ENCODE results near the gene FGF14. TPM values are rescaled to one million over a fixed set of nuclear protein-coding genes. Genes with fewer than 3 reads are reported as not detected.

FGF14 gene
- total and polyA plus RNA-seq, 2 experiments from 2014 or later = 0.73 TPM; not detected in 1

DNA sequence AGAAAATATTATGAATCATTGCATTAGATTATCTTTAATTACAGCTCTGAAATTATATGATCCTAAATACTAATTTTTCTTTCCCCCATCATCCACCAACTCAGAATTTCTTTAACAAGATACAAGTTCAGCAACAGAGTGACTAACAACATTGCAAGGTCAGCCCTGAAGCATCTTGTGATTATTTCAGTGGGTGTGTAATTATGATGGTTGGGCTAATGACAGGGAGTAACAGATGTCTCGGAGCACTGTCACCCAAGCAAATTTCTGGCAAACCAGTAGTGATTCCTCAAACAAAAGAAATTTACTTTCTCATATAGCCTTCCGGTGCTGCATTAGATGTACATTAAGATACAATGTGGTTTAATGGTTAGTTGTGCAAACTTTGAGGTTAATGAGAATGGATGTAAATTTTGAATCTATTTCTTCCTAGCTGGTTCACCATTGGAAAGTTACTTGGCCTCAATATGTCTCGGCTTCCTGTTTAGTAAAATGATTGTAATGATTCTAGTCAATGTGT is 710.4 kb downstream of the FGF14 start:
- Histone ChIP-seq H3K79me2 (no peaks in the 10 kb centered on the region), H3K27ac (no peak overlapping the region), H3K9me2 (replicated peaks; ENCODE audit: insufficient read depth) (no peaks in the 10 kb centered on the region), H3K4me1 (ENCODE audit: insufficient read depth) (no peaks in the 10 kb centered on the region), H2AFZ (no peak overlapping the region), H4K20me1 (ENCODE audit: insufficient read depth, poor library complexity, severe bottlenecking) (no peaks in the 10 kb centered on the region), H3K4me2 (no peak overlapping the region), H3K4me3 (no peak overlapping the region), H3K27me3 (no peaks in the 10 kb centered on the region), H3K36me3 (replicated peaks; ENCODE audit: insufficient read depth, low read depth) (no peaks in the 10 kb centered on the region), H3K9me3 (ENCODE audit: low read depth) (no peaks in the 10 kb centered on the region)
- DNase-seq (ENCODE audit: low spot score) = no peak
- TF ChIP-seq EZH2phosphoT487 (IDR thresholded peaks at IDR 0.05; ENCODE audit: low read depth, severe bottlenecking, unreplicated experiment) (no peak), CTCF (IDR thresholded peaks at IDR 0.05; ENCODE audit: poor library complexity) (no peak), EZH2 (IDR thresholded peaks at IDR 0.05; ENCODE audit: borderline replicate concordance) (no peak)
- 90% methylated on average over 3 of the region's 3 CpGs for WGBS (ENCODE audit: low lambda C conversion rate, missing lambda C conversion rate)

DNA sequence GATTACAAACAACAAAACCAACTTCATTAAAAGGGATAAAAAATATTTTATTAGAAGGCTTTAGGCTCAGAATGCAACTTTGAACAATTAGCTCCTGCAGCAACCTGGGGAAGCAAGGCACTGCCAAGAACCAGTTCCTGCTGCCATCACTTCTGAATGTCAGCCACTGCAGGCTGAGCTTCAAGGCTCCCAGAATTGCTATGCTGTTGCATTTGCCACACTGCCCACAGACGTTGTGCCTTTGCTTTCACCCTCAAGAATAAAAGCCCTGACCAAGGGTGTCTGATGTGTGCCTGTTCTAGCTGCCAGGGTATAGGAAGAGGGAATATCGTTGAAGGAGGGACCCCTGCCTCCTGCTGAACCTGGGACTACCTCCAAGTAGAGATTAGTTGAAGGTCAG is 711.0 kb downstream of the FGF14 start:
- H3K27me3 ChIP-seq = no peaks in the 10 kb centered on the region
- H4K20me1 ChIP-seq (ENCODE audit: insufficient read depth, poor library complexity, severe bottlenecking) = no peaks in the 10 kb centered on the region
- no peak for DNase-seq (ENCODE audit: low spot score)
- H3K36me3 ChIP-seq (replicated peaks; ENCODE audit: insufficient read depth, low read depth) = no peaks in the 10 kb centered on the region
- H3K9me2 ChIP-seq (replicated peaks; ENCODE audit: insufficient read depth) = no peaks in the 10 kb centered on the region
- no peak overlapping the region for H3K4me2 ChIP-seq
- H3K4me1 ChIP-seq (ENCODE audit: insufficient read depth) = no peaks in the 10 kb centered on the region
- TF ChIP-seq EZH2phosphoT487 (IDR thresholded peaks at IDR 0.05; ENCODE audit: low read depth, severe bottlenecking, unreplicated experiment) = no peak
- TF ChIP-seq CTCF (IDR thresholded peaks at IDR 0.05; ENCODE audit: poor library complexity) = no peak
- TF ChIP-seq EZH2 (IDR thresholded peaks at IDR 0.05; ENCODE audit: borderline replicate concordance) = no peak
- H2AFZ ChIP-seq = no peak overlapping the region
- no peak overlapping the region for H3K27ac ChIP-seq
- H3K79me2 ChIP-seq = no peaks in the 10 kb centered on the region
- H3K4me3 ChIP-seq = no peak overlapping the region
- no peaks in the 10 kb centered on the region for H3K9me3 ChIP-seq (ENCODE audit: low read depth)
- 73% methylated on average over 2 of the region's 2 CpGs for WGBS (ENCODE audit: low lambda C conversion rate, missing lambda C conversion rate)

GRCh38 chr13:101686003-101686402 is 715.8 kb downstream of the FGF14 start:
- no peak for DNase-seq (ENCODE audit: low spot score)
- 97% methylated on average over 2 of the region's 2 CpGs for WGBS (ENCODE audit: low lambda C conversion rate, missing lambda C conversion rate)
- no peak for TF ChIP-seq EZH2phosphoT487 (IDR thresholded peaks at IDR 0.05; ENCODE audit: low read depth, severe bottlenecking, unreplicated experiment)
- no peak overlapping the region for H3K27ac ChIP-seq
- no peaks in the 10 kb centered on the region for H4K20me1 ChIP-seq (ENCODE audit: insufficient read depth, poor library complexity, severe bottlenecking)
- no peak overlapping the region for H3K4me3 ChIP-seq
- H2AFZ ChIP-seq = no peak overlapping the region
- H3K9me3 ChIP-seq (ENCODE audit: low read depth) = no peaks in the 10 kb centered on the region
- H3K36me3 ChIP-seq (replicated peaks; ENCODE audit: insufficient read depth, low read depth) = no peaks in the 10 kb centered on the region
- H3K27me3 ChIP-seq = no peaks in the 10 kb centered on the region
- H3K4me1 ChIP-seq (ENCODE audit: insufficient read depth) = no peaks in the 10 kb centered on the region
- H3K79me2 ChIP-seq = no peaks in the 10 kb centered on the region
- no peak overlapping the region for H3K4me2 ChIP-seq
- no peaks in the 10 kb centered on the region for H3K9me2 ChIP-seq (replicated peaks; ENCODE audit: insufficient read depth)

GRCh38 chr13:101681834-101682233 is 720.0 kb downstream of the FGF14 start:
- no peak overlapping the region for H2AFZ ChIP-seq
- TF ChIP-seq EZH2 (IDR thresholded peaks at IDR 0.05; ENCODE audit: borderline replicate concordance) = no peak
- TF ChIP-seq EZH2phosphoT487 (IDR thresholded peaks at IDR 0.05; ENCODE audit: low read depth, severe bottlenecking, unreplicated experiment) = no peak
- H3K27me3 ChIP-seq = no peaks in the 10 kb centered on the region
- no peaks in the 10 kb centered on the region for H3K9me2 ChIP-seq (replicated peaks; ENCODE audit: insufficient read depth)
- no peaks in the 10 kb centered on the region for H3K4me1 ChIP-seq (ENCODE audit: insufficient read depth)
- H3K9me3 ChIP-seq (ENCODE audit: low read depth) = no peaks in the 10 kb centered on the region
- H3K79me2 ChIP-seq = no peaks in the 10 kb centered on the region
- no peak overlapping the region for H3K4me3 ChIP-seq
- H3K4me2 ChIP-seq = no peak overlapping the region
- no peak for DNase-seq (ENCODE audit: low spot score)
- H4K20me1 ChIP-seq (ENCODE audit: insufficient read depth, poor library complexity, severe bottlenecking) = no peaks in the 10 kb centered on the region
- no peak overlapping the region for H3K27ac ChIP-seq
- H3K36me3 ChIP-seq (replicated peaks; ENCODE audit: insufficient read depth, low read depth) = no peaks in the 10 kb centered on the region
